NAMALWA (cell line): ENCODE results near the gene FNDC11.
"Not testable (repeated sequence)": the region's sequence is repeated elsewhere in the genome, so short reads cannot be mapped to it uniquely, and the experiment has no call there.

ENCODE experiments used
- DNase-seq: peaks from one replicate; pipeline ENCODE4 v3.0.0-alpha.2; 2015; ENCODE audit warnings: low spot score

FNDC11 gene

DNA sequence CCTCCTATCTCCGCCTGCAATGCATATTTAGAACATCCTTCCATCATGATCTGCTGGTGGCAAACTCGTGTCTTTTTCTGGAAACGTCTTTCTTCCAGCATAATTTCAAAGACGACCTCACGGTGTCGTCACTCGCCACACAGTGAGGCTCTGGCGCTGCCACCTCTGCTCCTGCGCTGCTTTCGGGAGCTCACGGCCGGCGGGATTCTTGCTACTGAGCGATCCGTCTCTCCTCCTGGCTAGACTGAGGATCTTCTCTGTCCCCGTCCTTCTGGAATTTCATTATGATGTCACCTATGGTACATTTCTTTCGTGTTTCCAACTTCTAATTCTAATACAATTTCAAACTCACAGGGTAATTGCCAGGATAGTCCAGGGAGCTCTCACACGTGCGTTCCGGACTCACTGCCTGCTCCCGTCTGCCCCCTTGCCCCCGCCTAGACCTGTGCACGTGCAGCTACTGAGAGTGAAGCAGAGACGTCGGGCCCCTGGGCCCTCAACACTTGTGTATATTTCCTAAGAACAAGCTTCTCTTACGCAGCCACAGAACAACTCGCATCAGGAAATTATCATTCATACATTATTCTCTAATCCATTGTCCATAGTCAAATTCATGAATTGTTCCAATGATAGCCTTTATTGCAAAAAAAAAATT, 45.6 kb downstream of the FNDC11 start:
- DNase-seq: no peak

DNA sequence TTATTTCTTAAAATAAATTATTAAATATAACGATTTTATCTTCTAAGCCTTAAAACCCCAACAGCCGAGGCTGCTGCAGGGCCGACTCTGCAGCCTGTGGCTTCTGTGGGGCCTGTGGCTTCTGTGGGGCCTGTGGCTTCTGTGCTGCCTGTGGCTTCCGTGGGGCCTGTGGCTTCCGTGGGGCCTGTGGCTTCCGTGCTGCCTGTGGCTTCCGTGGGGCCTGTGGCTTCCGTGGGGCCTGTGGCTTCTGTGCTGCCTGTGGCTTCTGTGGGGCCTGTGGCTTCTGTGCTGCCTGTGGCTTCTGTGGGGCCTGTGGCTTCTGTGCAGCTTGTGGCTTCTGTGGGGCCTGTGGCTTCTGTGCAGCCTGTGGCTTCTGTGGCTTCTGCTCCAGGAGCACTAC, 47.7 kb downstream of the FNDC11 start:
- not testable (repeated sequence) for DNase-seq

DNA sequence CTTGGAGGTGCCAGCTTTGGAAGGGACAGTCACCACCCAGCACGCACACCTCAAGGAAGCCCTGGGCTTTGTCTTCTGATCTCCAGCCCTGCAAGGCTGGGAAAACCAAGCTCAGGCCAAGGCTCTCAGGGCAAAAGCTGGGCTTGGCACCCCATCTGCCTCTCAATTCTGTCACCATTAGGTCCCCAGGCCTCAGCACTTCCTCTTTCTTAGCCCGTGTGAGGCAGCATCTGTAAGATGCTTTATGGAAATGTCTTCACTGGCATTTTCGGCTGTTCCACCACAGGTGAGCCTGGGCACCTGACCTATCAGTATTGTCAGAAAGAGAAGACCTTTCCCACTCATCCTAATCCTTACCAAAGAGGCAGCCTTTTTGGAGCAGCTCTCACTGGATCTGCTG, 48.4 kb downstream of the FNDC11 start:
- DNase-seq: no peak
